GM23248 (cell line): ENCODE measurements around the gene FAM217B.

Experiments used
- EZH2 ChIP-seq: fragments of 200-600 bp; sonication (generic); IDR thresholded peaks from 2 replicates; pipeline ENCODE4 v1.6.1; 2018; ENCODE audit warnings: antibody characterized with exemption, mild to moderate bottlenecking; ENCODE audit not compliant: insufficient read depth, poor library complexity, severe bottlenecking
- EZH2phosphoT487 ChIP-seq: fragments of 200-600 bp; sonication (generic); IDR thresholded peaks from 2 replicates; pipeline ENCODE4 v1.6.1; 2018; ENCODE audit warnings: antibody characterized with exemption, moderate library complexity, mild to moderate bottlenecking, low read depth; ENCODE audit not compliant: insufficient read depth

- TF ChIP-seq EZH2 (no peak), EZH2phosphoT487 (no peak)
These were observed 27.6 kb upstream of the FAM217B start for GRCh38 chr20:59912609-59913008.
